Right lobe of liver (tissue), 6 donors: Measurements from ENCODE around the gene ANTXR1. TPM values are rescaled to one million over a fixed set of nuclear protein-coding genes. Genes with fewer than 3 reads are reported as not detected.

Experiments used
- ATAC-seq, 4 donors: fragments of 200-7000 bp; cut with Tn5 transposase; one replicate each; pipeline ENCODE4 v1.9.1; 2020; ENCODE audit warnings: mild to moderate bottlenecking in 4 of 4, moderate library complexity in 4 of 4
- DNase-seq, 3 donors: peaks; one replicate each; pipeline ENCODE4 v3.0.0-alpha.2; 2020
- H3K27ac ChIP-seq, 3 donors: fragments of 200-600 bp; one replicate each; pipeline ENCODE4 v1.8.0; 2022
- H3K27me3 ChIP-seq, 2 donors: fragments of 200-600 bp; one replicate each; pipeline ENCODE4 v1.8.0; 2022
- H3K36me3 ChIP-seq, 4 donors: fragments of 200-600 bp; sonication (generic) in 1 of 4; one replicate each; pipeline versions ENCODE4 v1.5.1 to v1.8.0; 2017 to 2022; ENCODE audit warnings: control low read depth in 1 of 4
- H3K4me1 ChIP-seq, 4 donors: fragments of 200-600 bp; sonication (generic) in 1 of 4; one replicate each; pipeline versions ENCODE4 v1.5.1 to v1.8.0; 2017 to 2022; ENCODE audit warnings: control low read depth in 1 of 4
- H3K4me3 ChIP-seq, 3 donors: fragments of 200-600 bp; one replicate each; pipeline ENCODE4 v1.8.0; 2022
- H3K9me3 ChIP-seq, 4 donors: fragments of 200-600 bp; sonication (generic) in 1 of 4; one replicate each; pipeline versions ENCODE4 v1.5.1 to v1.8.0; 2017 to 2022; ENCODE audit warnings: control low read depth in 1 of 4
- CTCF ChIP-seq, 4 donors: fragments of 200-600 bp in 3 of 4; fragments of 450-650 bp in 1 of 4; IDR thresholded peaks; one replicate each; pipeline versions ENCODE4 v1.5.1 to v1.8.0; 2016 to 2022; ENCODE audit warnings: antibody characterized with exemption in 4 of 4, mild to moderate bottlenecking in 2 of 4
- POLR2A ChIP-seq: fragments of 450-650 bp; IDR thresholded peaks from one replicate; pipeline ENCODE4 v1.6.1; 2017; ENCODE audit warnings: antibody characterized with exemption, mild to moderate bottlenecking
- WGBS: methylation state at CpG from one replicate; pipeline ENCODE4 v1.1.6; 2018; ENCODE audit warnings: low coverage, low lambda C conversion rate; ENCODE audit not compliant: insufficient coverage; ENCODE audit errors: missing lambda C conversion rate; 5-methylcytosine and 5-hydroxymethylcytosine counted together
- intact Hi-C, 2 donors: fragments of 100-400 bp; cut with DNase I; formaldehyde crosslinking; loops; one replicate each; pipeline versions ENCODE4 v1.11.2 to v1.14.1; 2022
- microRNA-seq, 2 donors: library from miRNA; unstranded; fragments of <30 nt; microRNA quantifications; one replicate each; pipeline ENCODE4, GENCODE V29; 2019 to 2020
- small RNA-seq, 2 experiments: library from RNA; depleted of rRNA; stranded (forward); fragments of <200 nt; gene quantifications; one replicate each; pipeline ENCODE3, GENCODE V24; 2016
- total RNA-seq, 6 experiments: library from RNA; depleted of rRNA in 2 of 6; stranded (reverse); fragments of >200 nt in 2 of 6; fragmentation: NEBNext Ultra II Directional in 3 of 6; extraction: Animal tissue kit (Norgen Biotek cat#: 25700) in 3 of 6; gene quantifications; one replicate each; pipeline versions ENCODE4 v1.1.0 to v1.2.4, GENCODE V29; 2016 to 2023
- donor health status: DM: no; HTN: yes; CAD: no.
- donor health status: DM: no; HTN: no; CAD: no.
- donor health status: DM: no; HTN: no; CAD: no.
- donor health status: DM: no; HTN: yes; CAD: no.
- donor health status: DM: no; HTN: yes; CAD: no.

Gene ANTXR1
- total RNA-seq, 6 experiments from 2014 or later: 1.1 to 4.1 (median 2.9) TPM

- H3K4me1 ChIP-seq: no peaks in the 10 kb centered on the region
- H3K4me3 ChIP-seq: no peak overlapping the region
- no peaks in the 10 kb centered on the region for H3K36me3 ChIP-seq
- no peak for ATAC-seq
- no peaks in the 10 kb centered on the region for H3K27me3 ChIP-seq
- H3K9me3 ChIP-seq: no peaks in the 10 kb centered on the region
- H3K27ac ChIP-seq: no peak overlapping the region
- whole genome bisulfite sequencing: 86% methylated on average over 6 of the region's 12 CpGs
- no peak for DNase-seq
- intact Hi-C loops: no loop called here
- TF ChIP-seq POLR2A: no peak
- TF ChIP-seq CTCF (IDR thresholded peaks at IDR 0.05): no peak
Measured at GRCh38 chr2:69297216-69297615, 284.2 kb downstream of the ANTXR1 start.

GRCh38 chr2:69298261-69298660 is 285.3 kb downstream of the ANTXR1 start:
- H3K27ac ChIP-seq: no peak overlapping the region
- no peaks in the 10 kb centered on the region for H3K9me3 ChIP-seq
- H3K27me3 ChIP-seq: no peaks in the 10 kb centered on the region
- H3K4me3 ChIP-seq: no peak overlapping the region
- intact Hi-C loops: no loop called here
- WGBS: 85% methylated on average over 6 of the region's 7 CpGs
- ATAC-seq: no peak
- no peaks in the 10 kb centered on the region for H3K36me3 ChIP-seq
- no peak for DNase-seq
- H3K4me1 ChIP-seq: no peaks in the 10 kb centered on the region
- no peak for TF ChIP-seq CTCF (IDR thresholded peaks at IDR 0.05)
- no peak for TF ChIP-seq POLR2A

- no peaks in the 10 kb centered on the region for H3K4me1 ChIP-seq
- no peak for TF ChIP-seq CTCF (IDR thresholded peaks at IDR 0.05)
- no peak for TF ChIP-seq POLR2A
- no peak overlapping the region for H3K4me3 ChIP-seq
- no peak for DNase-seq
- no peaks in the 10 kb centered on the region for H3K9me3 ChIP-seq
- ATAC-seq: no peak
- H3K27ac ChIP-seq: no peak overlapping the region
- WGBS: no CpG with 5 or more reads among the region's 4 CpGs
- no peaks in the 10 kb centered on the region for H3K27me3 ChIP-seq
- intact Hi-C loops: no loop called here
- H3K36me3 ChIP-seq: no peaks in the 10 kb centered on the region
Measured at GRCh38 chr2:69298862-69299261, 285.9 kb downstream of the ANTXR1 start.

Small RNA genes within 50 kb of the gene (microRNA-seq; reads per million reads assigned to microRNA genes)
- 0 to 0.29 reads per million in 2 donors for gene MIR3126

Small RNA genes within 50 kb of the gene (small RNA-seq; reads per million reads assigned to genes)
- gene MIR3126: 0 reads per million in 2 experiments
- gene RNA5SP96: 0 reads per million in 2 experiments
- 0 reads per million in 2 experiments for gene RNU6-1216P

Other genes starting within 250 kb of the ANTXR1 start
- 10 to 100 TPM in 1 of 6 experiments, 1 to 10 TPM in 5; 4.0 to 15.4 (median 6.0) TPM for gene BMP10, start 141.8 kb upstream of the ANTXR1 start, total RNA-seq
- gene GKN2, start 60.3 kb upstream of the ANTXR1 start, total RNA-seq: not detected
- gene GKN1, start 38.5 kb upstream of the ANTXR1 start, total RNA-seq: not detected